Upper lobe of left lung (tissue), 6 donors: ENCODE data around the gene EYS. TPM values are rescaled to one million over a fixed set of nuclear protein-coding genes. Genes with fewer than 3 reads are reported as not detected.
"Not testable (repeated sequence)": the region's sequence is repeated elsewhere in the genome, so short reads cannot be mapped to it uniquely, and the experiment has no call there.

Experiments used
- ATAC-seq, 2 donors: fragments of 200-7000 bp; cut with Tn5 transposase; one replicate each; pipeline ENCODE4 v1.9.1; 2022; ENCODE audit warnings: mild to moderate bottlenecking in 2 of 2, moderate library complexity in 2 of 2; ENCODE audit not compliant: low FRiP score in 2 of 2
- DNase-seq, 2 donors: peaks; one replicate each; pipeline ENCODE4 v3.0.0-alpha.2; 2019 to 2020
- H3K27ac ChIP-seq, 4 donors: fragments of 200-600 bp; sonication (generic); one replicate each; pipeline ENCODE4 v1.5.1; 2016 to 2019
- H3K27me3 ChIP-seq, 4 donors: fragments of 200-600 bp; sonication (generic); one replicate each; pipeline ENCODE4 v1.5.1; 2017 to 2019
- H3K36me3 ChIP-seq, 4 donors: fragments of 200-600 bp; sonication (generic); one replicate each; pipeline ENCODE4 v1.5.1; 2016 to 2019
- H3K4me1 ChIP-seq, 4 donors: fragments of 200-600 bp; sonication (generic); one replicate each; pipeline ENCODE4 v1.5.1; 2018 to 2019
- H3K4me3 ChIP-seq, 4 donors: fragments of 200-600 bp; sonication (generic); one replicate each; pipeline ENCODE4 v1.5.1; 2017 to 2019; ENCODE audit warnings: mild to moderate bottlenecking in 2 of 4, moderate library complexity in 1 of 4
- H3K9me3 ChIP-seq, 4 donors: fragments of 200-600 bp; sonication (generic); one replicate each; pipeline ENCODE4 v1.5.1; 2018 to 2019
- CTCF ChIP-seq, 6 experiments: fragments of 450-650 bp in 4 of 6; fragments of 200-600 bp in 2 of 6; sonication (generic) in 2 of 6; IDR thresholded peaks; one replicate each; pipeline ENCODE4 v1.5.1; 2016 to 2019; ENCODE audit warnings: antibody characterized with exemption in 6 of 6
- EP300 ChIP-seq, 4 donors: sonication (generic); formaldehyde crosslinking; IDR thresholded peaks; one replicate each; pipeline ENCODE4 v1.5.1; 2017; ENCODE audit warnings: antibody characterized with exemption in 4 of 4, control low read depth in 2 of 4
- POLR2A ChIP-seq, 4 donors: fragments of 450-650 bp; IDR thresholded peaks; one replicate each; pipeline ENCODE4 v1.5.1; 2016 to 2017; ENCODE audit warnings: antibody characterized with exemption in 4 of 4, mild to moderate bottlenecking in 2 of 4
- POLR2AphosphoS5 ChIP-seq, 2 donors: sonication (generic); formaldehyde crosslinking; IDR thresholded peaks; one replicate each; pipeline ENCODE4 v1.5.1; 2017; ENCODE audit warnings: antibody characterized with exemption in 2 of 2
- WGBS, 2 donors: methylation state at CpG; one replicate each; pipeline ENCODE4 v1.1.5; 2017 to 2018; 5-methylcytosine and 5-hydroxymethylcytosine counted together
- total RNA-seq, 6 donors: library from RNA; depleted of rRNA in 4 of 6; stranded (reverse); fragments of >200 nt in 4 of 6; gene quantifications; one replicate each; pipeline versions ENCODE4 v1.1.0 to v1.2.1, GENCODE V29; 2016 to 2021
- donor health status: DM: no; HTN: no; CAD: no; lungs with moderate emphysema.
- donor health status: DM: no; HTN: yes; CAD: no; lungs with severe emphysema.

Gene EYS
- total RNA-seq, 6 donors from 2014 or later, result under 0.01 to 0.46 (median 0.28) TPM; not detected in 2

- Histone ChIP-seq H3K4me3 (no peak overlapping the region), H3K27me3 (no peaks in the 10 kb centered on the region), H3K27ac (no peak overlapping the region), H3K4me1 (no peaks in the 10 kb centered on the region), H3K36me3 (no peaks in the 10 kb centered on the region), H3K9me3 (peaks cover 0 to 4% (median 2%) of the 10 kb centered on the region in 4 donors)
- TF ChIP-seq POLR2A (IDR thresholded peaks at IDR 0.05), result no peak
- peak in 5 of 6 experiments; percentile 29 to 55 (median 46) for TF ChIP-seq CTCF (IDR thresholded peaks at IDR 0.05)
- no peak for TF ChIP-seq POLR2AphosphoS5 (IDR thresholded peaks at IDR 0.05)
- ATAC-seq, result peak in 1 of 2 donors; percentile 61
- no peak for DNase-seq
- WGBS, 2 donors, result 24 to 25% methylated on average over 4 of the region's 4 CpGs
These were observed 1942.6 kb downstream of the EYS start for GRCh38 chr6:63764318-63764916.

GRCh38 chr6:63760199-63760598 lies 1946.8 kb downstream of the EYS start:
- H3K27me3 ChIP-seq, result no peaks in the 10 kb centered on the region
- no peak for ATAC-seq
- DNase-seq, result no peak

GRCh38 chr6:63759605-63760105 lies 1947.4 kb downstream of the EYS start:
- no peak overlapping the region for H3K27ac ChIP-seq
- DNase-seq (no peak), ATAC-seq (no peak)
- TF ChIP-seq POLR2A (IDR thresholded peaks at IDR 0.05) (no peak), POLR2AphosphoS5 (IDR thresholded peaks at IDR 0.05) (no peak), CTCF (IDR thresholded peaks at IDR 0.05) (no peak), EP300 (IDR thresholded peaks at IDR 0.05) (no peak)
- no peaks in the 10 kb centered on the region for H3K27me3 ChIP-seq
- H3K4me1 ChIP-seq, result no peaks in the 10 kb centered on the region
- no peak overlapping the region for H3K4me3 ChIP-seq
- H3K9me3 ChIP-seq, result peaks cover 0 to 7% (median 2%) of the 10 kb centered on the region in 4 donors
- H3K36me3 ChIP-seq, result no peaks in the 10 kb centered on the region

More at GRCh38 chr6:63760199-63760598, 1946.8 kb downstream of the EYS start:
- Histone ChIP-seq H3K4me1 (no peaks in the 10 kb centered on the region), H3K27ac (no peak overlapping the region), H3K36me3 (no peaks in the 10 kb centered on the region), H3K4me3 (no peak overlapping the region), H3K9me3 (peaks cover 0 to 7% (median 2%) of the 10 kb centered on the region in 4 donors)
- TF ChIP-seq POLR2A (IDR thresholded peaks at IDR 0.05) (no peak), POLR2AphosphoS5 (IDR thresholded peaks at IDR 0.05) (no peak)

GRCh38 chr6:63757826-63758225 lies 1949.2 kb downstream of the EYS start:
- H3K27ac ChIP-seq, result no peak overlapping the region
- TF ChIP-seq POLR2A (IDR thresholded peaks at IDR 0.05) (no peak), CTCF (IDR thresholded peaks at IDR 0.05) (no peak), POLR2AphosphoS5 (IDR thresholded peaks at IDR 0.05) (no peak), EP300 (IDR thresholded peaks at IDR 0.05) (no peak)
- no peaks in the 10 kb centered on the region for H3K4me1 ChIP-seq
- 64 to 75% methylated on average over 1 of the region's 1 CpG for WGBS, 2 donors
- H3K9me3 ChIP-seq, result peaks cover 0 to 7% (median 2%) of the 10 kb centered on the region in 4 donors
- H3K4me3 ChIP-seq, result no peak overlapping the region
- H3K36me3 ChIP-seq, result no peaks in the 10 kb centered on the region
- no peaks in the 10 kb centered on the region for H3K27me3 ChIP-seq
- ATAC-seq, result no peak
- DNase-seq, result no peak

- not testable (repeated sequence) for H3K4me1 ChIP-seq, DNase-seq, H3K27ac ChIP-seq, H3K9me3 ChIP-seq, ATAC-seq, H3K27me3 ChIP-seq, H3K36me3 ChIP-seq, H3K4me3 ChIP-seq
These were observed 1949.8 kb downstream of the EYS start for GRCh38 chr6:63757275-63757674.

GRCh38 chr6:63750400-63750799 lies 1956.6 kb downstream of the EYS start:
- 85 to 90% methylated on average over 2 of the region's 2 CpGs for WGBS, 2 donors

More at GRCh38 chr6:63750400-63750799, 1956.6 kb downstream of the EYS start:
- no peaks in the 10 kb centered on the region for H3K27me3 ChIP-seq
- no peak overlapping the region for H3K27ac ChIP-seq
- no peak for DNase-seq
- no peaks in the 10 kb centered on the region for H3K36me3 ChIP-seq
- no peaks in the 10 kb centered on the region for H3K4me1 ChIP-seq
- no peak for ATAC-seq
- H3K9me3 ChIP-seq, result no peaks in the 10 kb centered on the region
- no peak for TF ChIP-seq CTCF (IDR thresholded peaks at IDR 0.05)
- no peak for TF ChIP-seq POLR2A (IDR thresholded peaks at IDR 0.05)
- no peak for TF ChIP-seq POLR2AphosphoS5 (IDR thresholded peaks at IDR 0.05)
- TF ChIP-seq EP300 (IDR thresholded peaks at IDR 0.05), result no peak
- no peak overlapping the region for H3K4me3 ChIP-seq
